HG03571 (cell line): ENCODE data around the gene RFC2.

ENCODE experiments used
- ATAC-seq: cut with Tn5 transposase; IDR thresholded peaks from one replicate; pipeline ENCODE4 v1.9.1; 2021; ENCODE audit not compliant: unreplicated experiment

RFC2 gene

GRCh38 chr7:74254129-74254857, at the start of gene RFC2:
TSS of gene RFC2 (minus strand) at chr7:74254399. CDS start at chr7:74254383, 16 bp downstream.
- peak; percentile 85 for ATAC-seq

- no peak for ATAC-seq
These were observed 48.6 kb upstream of the RFC2 start for GRCh38 chr7:74302745-74303221.

- ATAC-seq = no peak
These were observed 46.7 kb upstream of the RFC2 start for GRCh38 chr7:74300926-74301325.

GRCh38 chr7:74299401-74299800, 45.2 kb upstream of the RFC2 start:
- no peak for ATAC-seq

GRCh38 chr7:74297516-74298233, 43.5 kb upstream of the RFC2 start:
- ATAC-seq = no peak

- no peak for ATAC-seq
These were observed 40.2 kb upstream of the RFC2 start for GRCh38 chr7:74294191-74294998.

GRCh38 chr7:74293577-74293908, 39.3 kb upstream of the RFC2 start:
- ATAC-seq = no peak

GRCh38 chr7:74292757-74293576, 38.8 kb upstream of the RFC2 start:
- ATAC-seq = no peak

GRCh38 chr7:74291535-74291934, 37.3 kb upstream of the RFC2 start:
- no peak for ATAC-seq

GRCh38 chr7:74290981-74291441, 36.8 kb upstream of the RFC2 start:
- ATAC-seq = no peak

GRCh38 chr7:74290553-74290950, 36.4 kb upstream of the RFC2 start:
- ATAC-seq = no peak

GRCh38 chr7:74289659-74290552, 35.7 kb upstream of the RFC2 start:
- no peak for ATAC-seq

GRCh38 chr7:74289018-74289658, 34.9 kb upstream of the RFC2 start, which contains the start of gene CLIP2:
TSS of gene CLIP2 (plus strand) at chr7:74289407. CDS start at chr7:74317547, 28,140 bp downstream.
- peak; percentile 26 for ATAC-seq

- no peak for ATAC-seq
These were observed 34.1 kb upstream of the RFC2 start for GRCh38 chr7:74288034-74288881.

- no peak for ATAC-seq
These were observed 33.3 kb upstream of the RFC2 start for GRCh38 chr7:74287303-74288033.

- no peak for ATAC-seq
These were observed 31.9 kb upstream of the RFC2 start for GRCh38 chr7:74286131-74286530.

GRCh38 chr7:74284781-74285259, 30.6 kb upstream of the RFC2 start:
- ATAC-seq = no peak
